Hepatocyte (in vitro differentiated cells): ENCODE results near the gene ARL2. TPM values are rescaled to one million over a fixed set of nuclear protein-coding genes. Genes with fewer than 3 reads are reported as not detected.

Experiments used
- DNase-seq: peaks from one replicate; pipeline ENCODE4 v3.0.0-alpha.2; 2016; ENCODE audit warnings: low spot score
- H2AFZ ChIP-seq: fragments of 200-600 bp; sonication (generic); 2 replicates; pipeline ENCODE4 v1.6.0; 2016; ENCODE audit warnings: antibody characterized with exemption, mild to moderate bottlenecking
- H3K27ac ChIP-seq: fragments of 200-600 bp; sonication (generic); 2 replicates; pipeline ENCODE4 v1.5.1; 2016; ENCODE audit warnings: mild to moderate bottlenecking
- H3K27me3 ChIP-seq: fragments of 200-600 bp; sonication (generic); 2 replicates; pipeline ENCODE4 v1.6.1; 2016
- H3K36me3 ChIP-seq: fragments of 200-600 bp; sonication (generic); replicated peaks from 2 replicates; pipeline ENCODE4 v1.5.1; 2016; ENCODE audit warnings: low read depth; ENCODE audit not compliant: insufficient read depth
- H3K4me1 ChIP-seq: fragments of 200-600 bp; sonication (generic); 2 replicates; pipeline ENCODE4 v1.5.1; 2016; ENCODE audit warnings: mild to moderate bottlenecking, moderate library complexity; ENCODE audit not compliant: insufficient read depth
- H3K4me2 ChIP-seq: fragments of 200-600 bp; sonication (generic); 2 replicates; pipeline ENCODE4 v1.6.0; 2016
- H3K4me3 ChIP-seq: fragments of 200-600 bp; sonication (generic); 2 replicates; pipeline ENCODE4 v1.5.1; 2016; ENCODE audit warnings: mild to moderate bottlenecking
- H3K79me2 ChIP-seq: fragments of 200-600 bp; sonication (generic); 2 replicates; pipeline ENCODE4 v1.6.0; 2017; ENCODE audit warnings: mild to moderate bottlenecking
- H3K9me2 ChIP-seq: fragments of 200-600 bp; sonication (generic); replicated peaks from 2 replicates; pipeline ENCODE4 v1.6.0; 2017; ENCODE audit warnings: mild to moderate bottlenecking; ENCODE audit not compliant: insufficient read depth
- H3K9me3 ChIP-seq: fragments of 200-600 bp; sonication (generic); 2 replicates; pipeline ENCODE4 v1.5.1; 2016; ENCODE audit warnings: low read depth, mild to moderate bottlenecking
- H4K20me1 ChIP-seq: fragments of 200-600 bp; sonication (generic); 2 replicates; pipeline ENCODE4 v1.6.0; 2016; ENCODE audit warnings: mild to moderate bottlenecking; ENCODE audit not compliant: insufficient read depth, poor library complexity, severe bottlenecking
- CTCF ChIP-seq: fragments of 200-600 bp; sonication (generic); IDR thresholded peaks from 2 replicates; pipeline ENCODE4 v1.5.1; 2016; ENCODE audit warnings: antibody characterized with exemption, mild to moderate bottlenecking; ENCODE audit not compliant: poor library complexity
- EZH2 ChIP-seq: fragments of 200-600 bp; sonication (generic); IDR thresholded peaks from 2 replicates; pipeline ENCODE4 v1.6.1; 2016; ENCODE audit warnings: antibody characterized with exemption, mild to moderate bottlenecking, borderline replicate concordance
- EZH2phosphoT487 ChIP-seq: fragments of 200-600 bp; sonication (generic); IDR thresholded peaks from one replicate; pipeline ENCODE4 v1.6.1; 2018; ENCODE audit warnings: antibody characterized with exemption, mild to moderate bottlenecking, low read depth, moderate library complexity; ENCODE audit not compliant: unreplicated experiment, severe bottlenecking
- WGBS: methylation state at CpG from one replicate; pipeline ENCODE4 v1.1.6; 2016; ENCODE audit warnings: low lambda C conversion rate; ENCODE audit errors: missing lambda C conversion rate; 5-methylcytosine and 5-hydroxymethylcytosine counted together
- polyA plus RNA-seq: library from polyadenylated mRNA; unstranded; fragments of >200 nt; fragmentation: Nextera tagmentation; extraction: Ambion mirVana; gene quantifications from 2 replicates; pipeline ENCODE4 v1.2.1, GENCODE V29; 2016
- total RNA-seq: library from RNA; depleted of rRNA; stranded (reverse); fragments of >200 nt; gene quantifications from 2 replicates; pipeline ENCODE4 v1.2.3, GENCODE V29; 2014

The ARL2 gene
- total RNA-seq: 68.2 and 69.1 TPM in 2 replicates
- 126 and 127 TPM in 2 replicates for polyA plus RNA-seq

GRCh38 chr11:65013888-65014725 is at the start of gene ARL2:
Gene ARL2 (plus strand): TSS chr11:65014160. CDS start chr11:65014208, 48 bp downstream.
- Histone ChIP-seq H2AFZ (peak within 1 kb of the TSS; percentile 91), H3K9me2 (no peaks in the 10 kb centered on the region), H3K79me2 (peaks cover 20% of the 10 kb centered on the region), H3K36me3 (no peaks in the 10 kb centered on the region), H3K27ac (peak within 1 kb of the TSS; percentile 98), H3K4me2 (peak within 1 kb of the TSS; percentile 91), H3K4me1 (peaks cover 6% of the 10 kb centered on the region), H3K4me3 (peak within 1 kb of the TSS; percentile 56), H3K9me3 (no peaks in the 10 kb centered on the region), H3K27me3 (no peaks in the 10 kb centered on the region), H4K20me1 (no peaks in the 10 kb centered on the region)
- 3% methylated on average over 71 of the region's 96 CpGs for WGBS
- TF ChIP-seq CTCF: peak; percentile 68
- TF ChIP-seq EZH2: no peak
- DNase-seq: peak; percentile 94

- H3K4me2 ChIP-seq: no peak overlapping the region
- H3K9me3 ChIP-seq: no peaks in the 10 kb centered on the region
- H3K79me2 ChIP-seq: no peaks in the 10 kb centered on the region
- H3K9me2 ChIP-seq: no peaks in the 10 kb centered on the region
- H3K4me3 ChIP-seq: no peak overlapping the region
- H3K4me1 ChIP-seq: no peaks in the 10 kb centered on the region
- WGBS: 93% methylated on average over 3 of the region's 3 CpGs
- no peaks in the 10 kb centered on the region for H4K20me1 ChIP-seq
- H3K36me3 ChIP-seq: no peaks in the 10 kb centered on the region
- TF ChIP-seq EZH2phosphoT487 (no peak), CTCF (no peak), EZH2 (no peak)
- DNase-seq: no peak
- H3K27me3 ChIP-seq: no peaks in the 10 kb centered on the region
- H3K27ac ChIP-seq: no peak overlapping the region
- no peak overlapping the region for H2AFZ ChIP-seq
Observed at GRCh38 chr11:64967375-64967774, 46.6 kb upstream of the ARL2 start.

GRCh38 chr11:64969209-64969608 is 44.8 kb upstream of the ARL2 start:
- no peaks in the 10 kb centered on the region for H3K79me2 ChIP-seq
- no peaks in the 10 kb centered on the region for H3K9me3 ChIP-seq
- no peak overlapping the region for H2AFZ ChIP-seq
- H3K27me3 ChIP-seq: no peaks in the 10 kb centered on the region
- no peak for DNase-seq
- WGBS: 65% methylated on average over 5 of the region's 5 CpGs
- H4K20me1 ChIP-seq: no peaks in the 10 kb centered on the region
- H3K4me2 ChIP-seq: no peak overlapping the region
- H3K36me3 ChIP-seq: no peaks in the 10 kb centered on the region
- no peaks in the 10 kb centered on the region for H3K9me2 ChIP-seq
- TF ChIP-seq EZH2phosphoT487: no peak
- no peak for TF ChIP-seq EZH2
- no peak for TF ChIP-seq CTCF
- no peaks in the 10 kb centered on the region for H3K4me1 ChIP-seq
- no peak overlapping the region for H3K4me3 ChIP-seq
- no peak overlapping the region for H3K27ac ChIP-seq
